Heart right ventricle (tissue), 16 donors: ENCODE measurements around the gene MAP3K5. TPM values are rescaled to one million over a fixed set of nuclear protein-coding genes. Genes with fewer than 3 reads are reported as not detected.
A peak's percentile ranks its signal among the peaks of the same experiment; 100 is the strongest.

ENCODE experiments used
- ATAC-seq, 8 donors: fragments of 200-7000 bp; cut with Tn5 transposase; one replicate each; pipeline ENCODE4 v1.9.1; 2020; ENCODE audit warnings: mild to moderate bottlenecking in 8 of 8, moderate library complexity in 8 of 8, moderate number of reproducible peaks in 1 of 8
- DNase-seq, 2 donors: peaks; one replicate each; pipeline ENCODE4 v3.0.0-alpha.2; 2020
- H3K27ac ChIP-seq, 10 donors: fragments of 200-600 bp; sonication (generic) in 2 of 10; one replicate each; pipeline versions ENCODE4 v1.5.0 to v1.8.0; 2020 to 2022; ENCODE audit warnings: mild to moderate bottlenecking in 3 of 10
- H3K27me3 ChIP-seq, 7 donors: fragments of 200-600 bp; one replicate each; pipeline ENCODE4 v1.8.0; 2021 to 2022; ENCODE audit warnings: mild to moderate bottlenecking in 2 of 7
- H3K36me3 ChIP-seq, 9 donors: fragments of 200-600 bp; sonication (generic) in 1 of 9; one replicate each; pipeline versions ENCODE4 v1.5.0 to v1.8.0; 2020 to 2022; ENCODE audit warnings: mild to moderate bottlenecking in 2 of 9
- H3K4me1 ChIP-seq, 9 donors: fragments of 200-600 bp; sonication (generic) in 1 of 9; one replicate each; pipeline versions ENCODE4 v1.5.0 to v1.8.0; 2020 to 2022; ENCODE audit warnings: mild to moderate bottlenecking in 4 of 9
- H3K4me3 ChIP-seq, 10 donors: fragments of 200-600 bp; sonication (generic) in 2 of 10; one replicate each; pipeline versions ENCODE4 v1.5.0 to v1.8.0; 2020 to 2022; ENCODE audit warnings: mild to moderate bottlenecking in 7 of 10, moderate library complexity in 2 of 10
- H3K9me3 ChIP-seq, 11 donors: fragments of 200-600 bp in 10 of 11; sonication (generic) in 2 of 11; one replicate each; pipeline versions ENCODE4 v1.5.0 to v1.8.0; 2013 to 2022; ENCODE audit warnings: mild to moderate bottlenecking in 2 of 11, control low read depth in 1 of 11, moderate library complexity in 1 of 11
- CTCF ChIP-seq, 9 donors: fragments of 200-600 bp; sonication (generic) in 2 of 9; IDR thresholded peaks; one replicate each; pipeline versions ENCODE4 v1.5.0 to v1.8.0; 2021 to 2022; ENCODE audit warnings: antibody characterized with exemption in 9 of 9, mild to moderate bottlenecking in 5 of 9, moderate library complexity in 1 of 9
- WGBS, 2 donors: extraction: QIAGEN DNeasy Blood & Tissue Kit; methylation state at CpG; one replicate each; pipeline ENCODE4 v1.1.7; 2013; ENCODE audit warnings: inconsistent platforms in 1 of 2; 5-methylcytosine and 5-hydroxymethylcytosine counted together
- intact Hi-C, 10 donors: fragments of 100-400 bp; cut with DNase I; formaldehyde crosslinking; loops; one replicate each; pipeline versions ENCODE4 v1.11.1 to v1.14.2; 2022
- polyA plus RNA-seq, 2 donors: library from polyadenylated mRNA; stranded (reverse); fragments of 200-250 nt; gene quantifications; one replicate each; pipeline ENCODE4 v1.2.3, GENCODE V29; 2013
- total RNA-seq, 10 donors: library from RNA; stranded (reverse); fragmentation: NEBNext Ultra II Directional in 3 of 10; extraction: Animal tissue kit (Norgen Biotek cat#: 25700) in 3 of 10; gene quantifications; one replicate each; pipeline versions ENCODE4 v1.2.1 to v1.2.4, GENCODE V29; 2021 to 2023
- donor health status: Arrhythmogenic right ventricular cardiomyopathy.
- donor health status: ischemic (EF 13 %, LVEDD 7.1; RV severe dilation, severe dysfunction).
- donor health status: healthy with polysubstance abuse.
- donor health status: DM: no; HTN: yes; CAD: no.
- donor health status: DM: no; HTN: no; CAD: no.
- donor health status: ischemic (EF 25% LVEDD 6.9; RV normal size, moderate dysfunction).
- donor health status: ischemic (EF 25% LVEDD 5.7; RV mildly dilated, moderate dysfunction).
- donor health status: healthy.
- donor health status: DM: yes; HTN: yes; CAD: no.
- donor health status: Ischemic cardiomyopathy.
- donor health status: ischemic (EF 35%, LVEDD 5.7; RV mildly dilated, moderate dysfunction).
- donor health status: nonischemic (EF 11% LVEDD 7.7; RV severe dilation, severe dysfunction).
- donor health status: DM: yes; HTN: yes; CAD: no.
- donor health status: PGD.
- donor health status: ischemic (EF 29% LVEDD 5.4; RV normal size, mild dysfunction).
- donor health status: nonischemic (EF 23%, LVEDD 6.1; RV moderate dilation, normal function).

MAP3K5 gene
- total and polyA plus RNA-seq, 12 donors, result 5.1 to 35.7 (median 27.8) TPM

- peaks cover 0 to 27% (median 7%) of the 10 kb centered on the region in 9 donors for H3K4me1 ChIP-seq
- H3K9me3 ChIP-seq, result no peaks in the 10 kb centered on the region
- no peaks in the 10 kb centered on the region for H3K36me3 ChIP-seq
- no peak overlapping the region for H3K4me3 ChIP-seq
- DNase-seq (no peak), ATAC-seq (peak in 3 of 8 donors; percentile 20 to 51 (median 45))
- H3K27me3 ChIP-seq, result no peaks in the 10 kb centered on the region
- 65 to 66% methylated on average over 7 of the region's 7 CpGs for WGBS, 2 donors
- H3K27ac ChIP-seq, result peak overlapping the region in 6 of 10 donors; percentile 3 to 59 (median 26)
- no peak for TF ChIP-seq CTCF (IDR thresholded peaks at IDR 0.05)
- intact Hi-C loops, result loop anchor here in 3 of 10 donors (5.0 to 10.0 kb wide), 3 partner anchors 66 to 81 kb away; partner anchors contain the start of gene MAP3K5 (in 1 of the 3)
Measured at GRCh38 chr6:136710877-136711552, 81.3 kb downstream of the MAP3K5 start.

GRCh38 chr6:136709429-136709828 is 82.8 kb downstream of the MAP3K5 start:
- H3K36me3 ChIP-seq, result peaks cover 0 to 9% (median 0%) of the 10 kb centered on the region in 9 donors

GRCh38 chr6:136706430-136706829 is 85.8 kb downstream of the MAP3K5 start:
- no peak for TF ChIP-seq CTCF (IDR thresholded peaks at IDR 0.05)
- peaks cover 0 to 16% (median 8%) of the 10 kb centered on the region in 9 donors for H3K4me1 ChIP-seq
- H3K27me3 ChIP-seq, result no peaks in the 10 kb centered on the region
- no peak overlapping the region for H3K27ac ChIP-seq
- ATAC-seq (no peak), DNase-seq (no peak)
- H3K36me3 ChIP-seq, result peaks cover 0 to 11% (median 0%) of the 10 kb centered on the region in 9 donors
- no peak overlapping the region for H3K4me3 ChIP-seq
- intact Hi-C loops, result no loop called here
- 80 to 84% methylated on average over 5 of the region's 5 CpGs for WGBS, 2 donors
- H3K9me3 ChIP-seq, result no peaks in the 10 kb centered on the region

More at GRCh38 chr6:136709429-136709828, 82.8 kb downstream of the MAP3K5 start:
- ATAC-seq (no peak), DNase-seq (no peak)
- no peak for TF ChIP-seq CTCF (IDR thresholded peaks at IDR 0.05)
- Histone ChIP-seq H3K27me3 (no peaks in the 10 kb centered on the region), H3K4me1 (peaks cover 0 to 25% (median 6%) of the 10 kb centered on the region in 9 donors), H3K9me3 (no peaks in the 10 kb centered on the region), H3K27ac (no peak overlapping the region), H3K4me3 (no peak overlapping the region)
- intact Hi-C loops, result no loop called here

- WGBS, 2 donors, result 85 to 90% methylated on average over 7 of the region's 7 CpGs
- intact Hi-C loops, result no loop called here
- no peak for ATAC-seq
- Histone ChIP-seq H3K27ac (no peak overlapping the region), H3K4me1 (peaks cover 0 to 14% (median 0%) of the 10 kb centered on the region in 9 donors), H3K27me3 (no peaks in the 10 kb centered on the region), H3K36me3 (peaks cover 0 to 11% (median 0%) of the 10 kb centered on the region in 9 donors), H3K4me3 (no peak overlapping the region), H3K9me3 (no peaks in the 10 kb centered on the region)
- no peak for DNase-seq
- TF ChIP-seq CTCF (IDR thresholded peaks at IDR 0.05), result no peak
Measured at GRCh38 chr6:136703331-136703865, 88.9 kb downstream of the MAP3K5 start.
